Suprapubic skin (tissue), 4 donors: Measurements from ENCODE around the gene ANKRD29. TPM values are rescaled to one million over a fixed set of nuclear protein-coding genes. Genes with fewer than 3 reads are reported as not detected.

Source experiments
- DNase-seq, 2 donors: peaks; one replicate each; pipeline ENCODE4 v3.0.0-alpha.2; 2019; ENCODE audit warnings: low spot score in 2 of 2
- H3K27ac ChIP-seq: fragments of 200-600 bp; sonication (generic); one replicate; pipeline ENCODE4 v1.5.1; 2019
- H3K27me3 ChIP-seq: fragments of 200-600 bp; sonication (generic); one replicate; pipeline ENCODE4 v1.5.1; 2019
- H3K36me3 ChIP-seq: fragments of 200-600 bp; sonication (generic); one replicate; pipeline ENCODE4 v1.5.1; 2019
- H3K4me1 ChIP-seq: fragments of 200-600 bp; sonication (generic); one replicate; pipeline ENCODE4 v1.5.1; 2019
- H3K4me3 ChIP-seq: fragments of 200-600 bp; sonication (generic); one replicate; pipeline ENCODE4 v1.5.1; 2019; ENCODE audit warnings: mild to moderate bottlenecking
- H3K9me3 ChIP-seq: fragments of 200-600 bp; sonication (generic); one replicate; pipeline ENCODE4 v1.5.1; 2019
- EP300 ChIP-seq: sonication (generic); formaldehyde crosslinking; IDR thresholded peaks from one replicate; pipeline ENCODE4 v1.6.1; 2017; ENCODE audit warnings: antibody characterized with exemption
- POLR2A ChIP-seq, 2 donors: fragments of 450-650 bp; IDR thresholded peaks; one replicate each; pipeline ENCODE4 v1.6.1; 2017; ENCODE audit warnings: antibody characterized with exemption in 2 of 2, mild to moderate bottlenecking in 2 of 2, moderate library complexity in 2 of 2
- POLR2AphosphoS5 ChIP-seq, 3 donors: sonication (generic); formaldehyde crosslinking; IDR thresholded peaks; one replicate each; pipeline ENCODE4 v1.6.1; 2017; ENCODE audit warnings: antibody characterized with exemption in 3 of 3
- WGBS: methylation state at CpG from one replicate; pipeline ENCODE4 v1.1.5; 2018; 5-methylcytosine and 5-hydroxymethylcytosine counted together
- total RNA-seq, 4 donors: library from RNA; depleted of rRNA; stranded (reverse); fragments of >200 nt; gene quantifications; one replicate each; pipeline ENCODE4 v1.1.0, GENCODE V29; 2016
- TF ChIP-seq, protein P1 (sequence below), 2 donors: fragments of 200-600 bp in 1 of 2; fragments of 450-650 bp in 1 of 2; sonication (generic) in 1 of 2; IDR thresholded peaks; one replicate each; pipeline ENCODE4 v1.5.1; 2016 to 2019; ENCODE audit warnings: antibody characterized with exemption in 2 of 2, mild to moderate bottlenecking in 1 of 2, moderate library complexity in 1 of 2

The ANKRD29 gene
- total RNA-seq, 4 donors from 2014 or later: 1.5 to 9.9 (median 6.2) TPM

DNA sequence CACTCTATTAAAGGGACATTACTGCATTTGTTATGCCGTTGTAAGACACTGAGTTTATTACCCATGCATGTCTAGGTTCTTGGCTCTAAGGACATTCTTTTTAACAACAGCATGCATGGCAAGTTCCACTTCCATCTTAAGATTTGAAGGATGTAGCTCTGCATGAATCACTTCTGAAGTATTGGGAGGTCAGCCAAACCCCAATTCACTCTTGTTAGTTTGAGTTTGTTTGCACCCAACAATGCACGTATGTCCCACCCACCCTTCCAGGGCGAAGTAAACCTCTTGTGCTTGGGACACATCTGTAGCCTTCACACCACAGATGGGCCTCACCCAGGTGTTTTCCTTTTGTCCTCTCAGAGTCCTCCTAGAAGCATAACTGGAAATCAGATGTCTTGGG, 21.0 kb upstream of the ANKRD29 start:
- Histone ChIP-seq H3K27me3 (no peaks in the 10 kb centered on the region), H3K4me1 (peaks cover 11% of the 10 kb centered on the region), H3K4me3 (no peak overlapping the region), H3K27ac (no peak overlapping the region), H3K36me3 (no peaks in the 10 kb centered on the region), H3K9me3 (no peaks in the 10 kb centered on the region)
- no peak for DNase-seq
- TF ChIP-seq POLR2AphosphoS5 (IDR thresholded peaks at IDR 0.05): no peak
- no peak for TF ChIP-seq EP300
- TF ChIP-seq POLR2A (IDR thresholded peaks at IDR 0.05): no peak
- 34% methylated on average over 3 of the region's 3 CpGs for WGBS

GRCh38 chr18:23683155-23683554, 20.4 kb upstream of the ANKRD29 start:
- 71% methylated on average over 3 of the region's 3 CpGs for WGBS
- H3K36me3 ChIP-seq: no peaks in the 10 kb centered on the region
- H3K4me3 ChIP-seq: no peak overlapping the region
- H3K4me1 ChIP-seq: peaks cover 7% of the 10 kb centered on the region
- H3K9me3 ChIP-seq: no peaks in the 10 kb centered on the region
- no peaks in the 10 kb centered on the region for H3K27me3 ChIP-seq
- H3K27ac ChIP-seq: no peak overlapping the region
- no peak for DNase-seq
- TF ChIP-seq, protein P1, sequence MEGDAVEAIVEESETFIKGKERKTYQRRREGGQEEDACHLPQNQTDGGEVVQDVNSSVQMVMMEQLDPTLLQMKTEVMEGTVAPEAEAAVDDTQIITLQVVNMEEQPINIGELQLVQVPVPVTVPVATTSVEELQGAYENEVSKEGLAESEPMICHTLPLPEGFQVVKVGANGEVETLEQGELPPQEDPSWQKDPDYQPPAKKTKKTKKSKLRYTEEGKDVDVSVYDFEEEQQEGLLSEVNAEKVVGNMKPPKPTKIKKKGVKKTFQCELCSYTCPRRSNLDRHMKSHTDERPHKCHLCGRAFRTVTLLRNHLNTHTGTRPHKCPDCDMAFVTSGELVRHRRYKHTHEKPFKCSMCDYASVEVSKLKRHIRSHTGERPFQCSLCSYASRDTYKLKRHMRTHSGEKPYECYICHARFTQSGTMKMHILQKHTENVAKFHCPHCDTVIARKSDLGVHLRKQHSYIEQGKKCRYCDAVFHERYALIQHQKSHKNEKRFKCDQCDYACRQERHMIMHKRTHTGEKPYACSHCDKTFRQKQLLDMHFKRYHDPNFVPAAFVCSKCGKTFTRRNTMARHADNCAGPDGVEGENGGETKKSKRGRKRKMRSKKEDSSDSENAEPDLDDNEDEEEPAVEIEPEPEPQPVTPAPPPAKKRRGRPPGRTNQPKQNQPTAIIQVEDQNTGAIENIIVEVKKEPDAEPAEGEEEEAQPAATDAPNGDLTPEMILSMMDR (IDR thresholded peaks at IDR 0.05): no peak

GRCh38 chr18:23682472-23682871, 19.8 kb upstream of the ANKRD29 start:
- peaks cover 7% of the 10 kb centered on the region for H3K4me1 ChIP-seq

GRCh38 chr18:23682045-23682444, 19.3 kb upstream of the ANKRD29 start:
- H3K27ac ChIP-seq: no peak overlapping the region
- H3K27me3 ChIP-seq: no peaks in the 10 kb centered on the region
- no peaks in the 10 kb centered on the region for H3K36me3 ChIP-seq
- no peak for DNase-seq
- H3K9me3 ChIP-seq: no peaks in the 10 kb centered on the region
- peaks cover 7% of the 10 kb centered on the region for H3K4me1 ChIP-seq
- 69% methylated on average over 2 of the region's 2 CpGs for WGBS
- TF ChIP-seq, protein P1 (IDR thresholded peaks at IDR 0.05): no peak
- TF ChIP-seq EP300: no peak
- H3K4me3 ChIP-seq: no peak overlapping the region

More at GRCh38 chr18:23682472-23682871, 19.8 kb upstream of the ANKRD29 start:
- Histone ChIP-seq H3K36me3 (no peaks in the 10 kb centered on the region), H3K9me3 (no peaks in the 10 kb centered on the region), H3K27ac (no peak overlapping the region), H3K4me3 (no peak overlapping the region), H3K27me3 (no peaks in the 10 kb centered on the region)
- whole genome bisulfite sequencing: 90% methylated on average over 1 of the region's 1 CpG
- DNase-seq: no peak
- TF ChIP-seq POLR2A (IDR thresholded peaks at IDR 0.05): no peak
- no peak for TF ChIP-seq POLR2AphosphoS5 (IDR thresholded peaks at IDR 0.05)
- TF ChIP-seq, protein P1 (IDR thresholded peaks at IDR 0.05): no peak
- TF ChIP-seq EP300: no peak

DNA sequence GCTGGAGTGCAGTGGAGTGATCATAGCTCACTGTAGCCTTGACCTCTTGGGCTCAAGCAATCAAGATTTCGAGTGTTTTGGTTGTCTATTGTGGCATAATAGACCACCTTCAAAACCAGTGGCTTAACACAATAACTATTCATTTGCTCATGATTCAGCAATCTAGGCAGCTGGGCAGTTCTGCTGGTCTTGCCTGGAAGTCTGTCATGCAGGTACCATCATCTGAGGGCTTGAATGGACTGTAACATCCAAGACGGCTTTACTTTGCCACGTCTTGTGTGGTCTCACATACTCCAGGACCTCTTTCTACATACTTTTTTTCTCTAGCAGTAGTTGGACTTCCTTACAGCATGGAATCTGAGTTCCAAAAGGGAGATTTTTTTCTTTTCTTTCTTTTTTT, 13.2 kb upstream of the ANKRD29 start:
- Histone ChIP-seq H3K9me3 (no peaks in the 10 kb centered on the region), H3K27me3 (no peaks in the 10 kb centered on the region), H3K36me3 (no peaks in the 10 kb centered on the region), H3K27ac (peak overlapping the region; percentile 6), H3K4me1 (no peaks in the 10 kb centered on the region), H3K4me3 (no peak overlapping the region)
- 82% methylated on average over 3 of the region's 3 CpGs for WGBS
- DNase-seq: no peak
- TF ChIP-seq, protein P1 (IDR thresholded peaks at IDR 0.05): no peak
- TF ChIP-seq POLR2A (IDR thresholded peaks at IDR 0.05): no peak
- TF ChIP-seq POLR2AphosphoS5 (IDR thresholded peaks at IDR 0.05): no peak
- no peak for TF ChIP-seq EP300

DNA sequence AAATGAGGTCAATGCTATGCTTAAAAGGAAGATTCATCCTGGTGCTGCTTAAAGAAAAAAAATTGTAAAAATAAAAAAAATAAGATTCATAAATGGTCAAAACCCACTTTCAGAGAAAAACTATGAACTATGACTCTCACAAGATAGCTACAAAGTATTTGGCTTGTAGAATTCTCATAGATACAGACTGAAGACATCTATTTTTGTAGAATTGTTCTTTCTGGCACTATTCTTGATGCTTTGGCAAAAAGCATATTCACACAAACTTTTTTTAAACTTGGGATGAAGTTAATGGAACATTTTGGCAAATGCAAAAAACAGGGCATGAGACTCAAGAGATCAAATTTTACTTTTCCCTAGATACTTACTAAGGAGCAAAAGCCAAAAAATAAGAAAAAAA, 12.5 kb upstream of the ANKRD29 start:
- H3K4me1 ChIP-seq: no peaks in the 10 kb centered on the region
- H3K27ac ChIP-seq: no peak overlapping the region
- H3K9me3 ChIP-seq: no peaks in the 10 kb centered on the region
- H3K4me3 ChIP-seq: no peak overlapping the region
- H3K36me3 ChIP-seq: no peaks in the 10 kb centered on the region
- DNase-seq: no peak
- no peaks in the 10 kb centered on the region for H3K27me3 ChIP-seq
- TF ChIP-seq POLR2AphosphoS5 (IDR thresholded peaks at IDR 0.05): no peak
- TF ChIP-seq, protein P1 (IDR thresholded peaks at IDR 0.05): no peak
- TF ChIP-seq POLR2A (IDR thresholded peaks at IDR 0.05): no peak
- TF ChIP-seq EP300: no peak
